HG03378 (cell line): Measurements from ENCODE around the gene RAPGEF2.
"Not testable (repeated sequence)": the region's sequence is repeated elsewhere in the genome, so short reads cannot be mapped to it uniquely, and the experiment has no call there.

Experiments used
- ATAC-seq: cut with Tn5 transposase; IDR thresholded peaks from one replicate; pipeline ENCODE4 v1.9.1; 2021; ENCODE audit warnings: mild to moderate bottlenecking, moderate library complexity; ENCODE audit not compliant: unreplicated experiment

The RAPGEF2 gene

DNA sequence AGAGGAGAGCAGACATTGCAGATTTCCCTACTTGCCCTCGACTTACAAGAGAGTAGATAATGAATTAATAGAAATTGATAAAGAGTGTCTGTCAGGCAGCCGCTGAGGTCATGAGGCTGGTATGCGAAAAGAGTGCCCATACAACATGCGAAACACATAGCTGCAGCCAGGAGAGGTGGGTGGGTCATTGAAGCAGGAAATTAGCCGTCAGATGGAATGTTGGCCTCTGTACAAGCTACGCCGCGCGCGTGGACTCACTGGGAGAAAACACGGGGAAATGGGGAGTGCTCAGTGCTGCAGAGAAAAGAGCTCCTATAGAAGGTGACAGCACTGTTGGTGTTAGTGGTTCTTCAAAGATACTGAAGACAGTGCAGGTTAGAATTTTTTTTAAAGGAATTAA is 125.1 kb downstream of the RAPGEF2 start:
- ATAC-seq: no peak

DNA sequence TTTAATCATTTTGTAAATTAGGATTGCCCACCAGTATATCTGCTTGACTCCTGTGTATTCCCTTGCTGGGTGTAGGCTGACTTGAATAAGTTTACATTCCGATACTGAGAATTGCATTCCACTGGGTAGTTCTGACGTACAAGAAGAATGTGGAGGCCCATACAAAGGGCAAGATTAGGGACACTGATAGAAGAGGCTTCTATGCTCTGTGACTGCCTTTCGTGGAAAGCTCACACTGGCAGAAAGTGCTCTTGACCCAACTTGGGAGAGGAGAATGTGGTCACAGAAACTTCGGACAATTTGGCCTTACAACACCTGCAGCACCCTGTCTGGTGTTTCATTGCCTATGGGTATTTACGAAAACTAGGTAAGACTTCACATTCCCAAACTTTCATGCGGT is 126.3 kb downstream of the RAPGEF2 start:
- ATAC-seq: no peak

DNA sequence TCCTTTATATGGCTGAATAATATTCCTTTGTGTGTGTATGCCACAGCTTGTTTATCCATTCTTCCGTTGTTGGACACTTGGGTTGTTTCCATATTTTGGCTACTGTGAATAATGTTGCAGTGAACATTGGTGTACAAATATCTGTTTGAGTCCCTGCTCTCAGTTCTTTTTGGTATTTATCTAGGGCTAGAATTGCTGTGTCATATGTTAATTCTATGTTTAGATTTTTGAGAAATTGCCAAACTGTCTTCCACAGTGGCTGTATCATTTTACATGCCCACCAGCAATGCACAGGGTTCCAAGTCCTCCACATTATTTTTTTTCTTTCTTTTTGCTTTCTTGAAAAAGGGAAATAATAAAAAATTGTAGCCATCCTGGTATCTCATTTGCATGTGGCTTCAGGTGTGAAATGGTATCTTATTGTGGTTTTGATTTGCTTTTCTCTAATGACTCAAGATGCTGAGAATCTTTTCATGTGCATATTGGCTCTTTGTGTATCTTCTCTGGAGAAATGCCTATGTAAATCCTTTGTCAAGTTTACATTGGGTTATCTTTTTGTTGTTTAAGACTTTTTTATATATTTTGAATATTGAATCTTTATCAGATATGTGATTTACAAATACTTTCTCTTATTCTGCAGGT is 129.7 kb downstream of the RAPGEF2 start:
- ATAC-seq: peak; percentile 79

DNA sequence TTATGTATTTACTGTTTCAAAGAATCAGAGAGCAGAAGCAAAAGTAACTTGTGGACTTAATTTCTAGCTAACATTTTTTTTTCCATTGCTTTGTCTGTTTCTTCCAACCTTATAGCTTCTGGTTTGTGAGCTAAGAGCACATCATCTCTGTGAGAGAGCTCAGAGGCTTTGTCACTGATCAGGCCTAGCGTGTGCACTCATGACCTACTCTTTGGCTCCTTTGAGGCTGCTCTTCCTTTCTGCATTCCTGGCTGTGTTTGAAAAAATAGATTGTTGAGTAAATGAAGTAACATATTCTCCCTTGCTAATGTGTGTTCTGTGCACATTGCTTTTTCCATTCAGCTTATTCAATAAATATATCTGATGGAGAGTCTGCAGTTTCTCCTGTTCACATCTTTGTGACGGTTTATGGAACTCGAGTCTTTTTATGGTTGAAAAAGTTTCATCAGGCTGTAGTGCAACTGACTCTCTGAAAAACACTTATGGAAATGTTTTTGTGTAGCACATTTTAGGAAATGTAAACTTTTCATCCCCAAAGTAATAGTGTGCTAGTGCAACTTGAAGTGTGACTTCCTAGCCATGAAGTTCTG is 133.0 kb downstream of the RAPGEF2 start:
- ATAC-seq: no peak

DNA sequence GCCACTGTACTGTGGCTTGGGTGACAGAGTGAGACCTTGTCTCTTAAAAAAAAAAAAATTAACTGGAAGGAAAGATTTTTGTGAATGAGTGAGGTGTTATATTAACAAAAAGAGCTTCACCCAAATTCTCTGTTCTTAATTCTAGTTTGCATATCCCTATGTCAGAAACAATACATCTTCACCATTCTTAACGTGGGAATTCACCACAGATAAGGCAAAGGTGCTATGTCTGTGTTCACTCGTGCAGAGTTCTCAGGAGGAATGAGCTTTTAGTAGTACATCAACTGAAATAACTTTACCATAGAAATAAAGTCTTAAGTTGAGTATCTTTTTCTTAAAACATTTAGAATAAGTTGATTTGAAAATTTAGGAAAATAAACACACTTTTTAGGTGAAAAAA is 135.1 kb downstream of the RAPGEF2 start:
- no peak for ATAC-seq

DNA sequence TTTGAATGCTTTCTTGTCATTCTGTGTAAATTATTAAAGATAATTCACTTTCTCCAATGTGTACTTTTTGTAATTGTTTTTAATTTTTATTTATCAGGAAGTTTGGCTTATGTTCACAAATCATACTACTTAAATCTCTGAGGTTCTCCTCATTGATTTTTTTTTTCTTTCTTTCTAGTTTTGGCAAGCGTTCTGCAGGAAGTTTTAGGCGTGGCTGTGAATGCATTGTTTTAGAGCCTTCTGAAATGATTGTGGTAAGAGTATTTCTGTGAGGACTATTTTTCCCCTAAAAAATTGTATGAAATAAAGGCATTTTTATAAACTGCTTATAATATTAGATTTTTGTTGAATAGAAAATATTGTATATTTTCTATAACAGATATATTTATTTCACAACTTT is 135.8 kb downstream of the RAPGEF2 start:
- ATAC-seq: no peak

DNA sequence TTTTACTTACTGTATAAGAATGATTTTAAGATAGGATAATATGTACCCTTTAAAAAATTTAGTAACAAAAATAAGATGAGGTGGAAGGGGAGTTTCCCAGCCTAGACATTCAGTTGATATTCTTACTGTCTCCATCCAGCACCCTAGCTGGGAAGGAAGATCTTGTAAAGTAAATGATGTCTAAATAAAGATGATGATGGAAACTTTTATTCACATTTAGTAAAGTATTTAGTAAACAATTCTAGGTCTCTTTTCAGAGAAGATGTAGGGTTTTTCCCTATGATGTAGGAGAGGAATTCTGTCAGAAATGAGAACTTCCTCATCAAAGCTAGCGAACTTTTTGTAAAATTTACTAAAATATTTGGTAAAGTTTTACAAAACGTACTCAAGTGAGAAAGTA is 136.8 kb downstream of the RAPGEF2 start:
- ATAC-seq: no peak

DNA sequence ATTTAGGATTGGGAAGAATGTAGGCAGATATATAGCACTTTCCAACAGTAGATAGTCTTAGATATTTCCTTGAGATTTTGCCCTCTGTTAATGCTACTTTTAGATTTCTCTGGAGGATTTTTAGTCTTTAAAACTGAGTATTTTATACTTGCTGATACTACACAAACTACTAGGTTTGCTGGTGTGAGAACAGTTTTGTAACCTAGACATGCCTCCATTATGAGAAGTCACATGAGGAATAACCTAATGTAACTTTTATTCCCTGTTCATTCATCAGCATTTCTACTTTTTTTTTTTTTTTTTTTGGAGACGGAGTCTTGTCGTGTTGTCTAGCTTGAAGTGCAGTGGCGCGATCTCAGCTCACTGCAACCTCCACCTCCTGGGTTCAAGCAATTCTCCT is 137.2 kb downstream of the RAPGEF2 start:
- no peak for ATAC-seq

DNA sequence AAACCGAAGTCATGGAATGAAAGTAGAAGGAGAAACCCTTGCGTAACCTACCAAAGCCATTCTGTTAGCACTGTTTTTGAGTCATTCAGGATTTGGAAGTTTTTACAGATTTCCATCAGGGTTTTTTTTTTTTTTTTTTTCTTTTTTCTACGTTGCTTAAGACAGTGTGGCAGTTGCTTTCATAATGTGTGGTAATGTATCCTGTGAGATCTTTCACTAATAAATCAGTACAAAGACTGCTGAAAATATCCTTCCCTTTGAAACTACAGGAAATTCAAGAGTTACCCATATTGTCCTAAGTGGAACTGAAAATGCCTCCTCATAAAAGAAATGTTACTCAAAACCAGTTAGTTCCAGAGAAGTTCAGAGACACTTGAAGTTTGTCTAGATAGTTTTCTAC is 137.8 kb downstream of the RAPGEF2 start:
- no peak for ATAC-seq

DNA sequence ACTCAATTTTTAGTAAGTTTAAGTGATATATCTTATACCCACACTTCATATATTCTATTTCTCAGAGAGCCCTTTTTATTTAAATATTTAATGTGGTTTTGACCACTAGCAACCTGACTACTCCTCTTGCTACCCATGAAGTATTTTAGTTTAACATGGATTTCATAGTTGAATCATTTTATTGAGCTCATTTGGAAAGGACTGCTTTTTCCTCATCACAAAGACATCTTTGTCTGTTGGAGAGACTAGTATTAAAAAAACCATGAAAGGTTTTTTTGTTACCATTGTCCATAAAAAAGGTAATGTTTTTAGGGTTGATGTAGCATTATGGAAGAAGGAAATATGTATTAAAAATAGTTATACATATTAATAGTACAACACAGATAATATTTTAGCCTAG is 139.5 kb downstream of the RAPGEF2 start:
- no peak for ATAC-seq

DNA sequence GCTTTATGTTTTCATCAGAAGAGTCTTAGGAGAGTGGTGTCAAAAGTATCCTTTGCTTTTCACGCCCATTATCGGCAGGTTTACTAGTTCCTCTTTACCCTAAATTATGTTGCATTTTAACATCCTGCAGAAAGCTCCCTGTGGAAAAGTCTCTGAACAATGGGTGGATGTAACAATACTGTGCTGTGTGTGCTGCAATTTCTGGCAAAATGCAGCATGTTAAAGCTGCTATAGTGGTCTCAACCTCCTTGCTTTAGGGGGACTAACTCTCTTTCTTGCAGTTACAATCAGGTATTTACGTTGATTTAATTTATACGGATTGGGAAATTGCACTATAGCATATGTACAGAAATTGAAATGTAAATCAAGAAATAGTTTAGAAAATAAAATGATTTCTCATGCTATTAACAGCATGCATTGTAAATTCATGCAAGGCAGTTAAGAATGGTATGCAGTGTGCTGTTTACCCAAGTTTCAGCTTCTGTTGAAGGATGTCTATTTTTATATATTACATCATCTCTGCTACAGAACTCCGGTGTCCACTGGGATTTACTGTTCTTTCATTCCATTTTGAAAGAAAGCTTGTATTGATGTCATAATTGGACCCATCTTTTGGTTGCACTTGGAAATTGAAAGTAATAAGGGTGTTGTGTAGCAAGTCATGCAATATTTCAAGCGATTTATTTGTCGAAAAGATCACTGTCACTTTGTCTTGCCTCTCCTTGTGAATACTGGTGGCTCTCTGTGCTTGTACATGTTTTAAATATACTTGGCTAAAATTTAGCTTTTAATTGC is 145.7 kb downstream of the RAPGEF2 start:
- no peak for ATAC-seq

DNA sequence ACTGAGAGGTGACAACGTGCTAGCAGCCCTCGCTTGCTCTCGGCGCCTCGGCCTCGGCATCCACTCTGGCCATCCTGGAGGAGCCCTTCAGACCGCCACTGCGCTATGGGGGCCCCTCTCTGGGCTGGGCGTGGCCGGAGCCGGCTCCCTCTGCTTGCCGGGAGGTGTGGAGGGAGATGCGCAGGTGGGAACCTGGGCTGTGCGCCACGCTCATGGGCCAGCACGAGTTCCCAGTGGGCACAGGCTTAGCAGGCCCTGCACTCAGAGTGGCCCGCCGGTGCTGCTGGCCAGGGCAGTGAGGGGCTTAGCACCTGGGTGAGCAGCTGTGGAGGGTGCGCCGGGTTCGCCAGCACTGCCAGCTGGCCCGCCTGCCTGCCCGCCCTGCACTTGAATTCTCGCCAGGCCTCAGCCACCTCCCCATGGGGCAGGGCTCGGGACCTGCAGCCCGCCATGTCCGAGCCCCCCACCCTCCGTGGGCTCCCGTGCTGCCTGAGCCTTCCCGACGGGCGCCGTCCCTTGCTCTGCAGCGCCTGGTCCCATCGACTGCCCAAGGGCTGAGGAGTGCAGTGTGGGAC is 148.0 kb downstream of the RAPGEF2 start:
- ATAC-seq: no peak

DNA sequence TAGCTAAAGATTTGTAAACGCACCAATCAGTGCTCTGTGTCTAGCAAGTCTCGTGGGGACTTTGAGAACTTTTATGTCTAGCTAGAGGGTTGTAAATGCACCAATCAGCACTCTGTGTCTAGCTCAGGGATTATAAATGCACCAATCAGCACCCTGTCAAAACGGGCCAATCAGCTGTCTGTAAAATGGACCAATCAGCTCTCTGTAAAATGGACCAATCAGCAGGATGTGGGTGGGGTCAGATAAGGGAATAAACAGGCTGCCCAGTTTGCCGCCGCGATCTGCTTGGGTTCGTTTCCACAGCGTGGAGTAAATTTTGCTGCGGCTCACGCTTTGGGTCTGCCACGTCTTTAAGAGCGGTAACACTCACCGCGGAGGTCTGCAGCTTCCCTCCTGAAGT is 148.7 kb downstream of the RAPGEF2 start:
- ATAC-seq: not testable (repeated sequence)

DNA sequence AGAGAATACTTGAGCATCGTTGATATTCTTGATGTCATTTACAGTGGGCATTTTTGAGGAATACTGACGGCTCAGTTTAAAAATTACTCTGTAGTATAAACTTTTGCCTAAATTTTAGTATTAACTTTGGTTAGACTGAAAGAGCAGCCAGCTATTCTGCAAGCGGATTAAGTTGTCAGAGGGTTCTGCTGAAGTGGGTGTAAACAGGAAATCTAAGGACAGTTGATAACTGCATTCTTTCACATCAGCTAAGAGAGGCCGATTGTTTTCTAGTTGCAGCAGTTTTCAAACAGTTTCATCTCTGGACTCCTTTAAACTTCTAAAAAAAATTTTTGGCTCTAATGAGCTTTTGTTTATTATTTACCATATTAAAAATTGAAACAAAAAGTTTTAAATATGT is 149.6 kb downstream of the RAPGEF2 start:
- no peak for ATAC-seq

DNA sequence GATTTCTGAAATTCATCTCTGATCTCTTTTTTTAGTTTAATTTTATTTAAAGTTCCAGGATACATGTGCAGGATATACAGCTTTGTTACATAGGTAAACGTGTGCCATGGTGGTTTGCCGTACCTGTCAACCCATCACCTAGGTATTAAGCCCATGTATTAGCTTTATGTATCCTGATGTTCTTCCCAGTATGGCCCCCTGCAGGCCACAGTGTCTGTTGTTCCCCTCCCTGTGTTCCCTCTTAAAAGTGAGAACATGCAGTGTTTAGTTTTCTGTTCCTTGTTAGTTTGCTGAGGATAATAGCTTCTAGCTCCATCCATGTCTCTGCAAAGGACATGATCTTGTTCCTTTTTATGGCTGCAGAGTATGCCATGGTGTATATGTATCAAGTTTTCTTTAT is 153.2 kb downstream of the RAPGEF2 start:
- no peak for ATAC-seq

DNA sequence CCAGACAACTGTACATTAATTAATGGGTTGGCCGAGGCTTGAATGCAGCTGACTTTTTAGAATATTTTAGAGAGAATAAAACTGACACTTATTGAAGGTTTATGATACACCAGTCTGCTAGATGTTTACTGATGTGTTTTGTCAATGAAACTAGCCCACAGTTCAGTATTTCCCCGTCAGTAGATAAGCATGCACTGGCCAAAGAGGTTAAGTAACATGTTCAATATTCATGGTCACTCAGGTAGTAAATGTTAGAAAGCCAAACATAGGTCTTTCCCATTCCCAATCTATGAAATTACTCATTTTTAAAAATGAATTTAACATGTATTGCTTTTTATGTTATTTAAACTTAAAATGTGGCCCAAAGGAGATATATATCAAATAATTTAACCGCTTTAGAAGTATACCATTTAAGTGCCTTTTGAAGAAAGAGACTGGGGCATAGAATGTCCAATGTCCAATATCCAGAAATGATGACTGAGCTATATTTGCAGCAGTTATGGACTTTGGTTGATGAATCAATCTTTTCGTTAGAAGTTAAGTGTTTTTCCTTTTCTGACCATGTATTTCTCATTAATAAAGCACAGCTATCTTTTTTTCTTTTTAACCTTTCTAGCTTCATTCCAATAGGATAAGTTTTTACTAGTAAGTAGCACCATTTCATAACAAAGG is 156.1 kb downstream of the RAPGEF2 start:
- no peak for ATAC-seq

DNA sequence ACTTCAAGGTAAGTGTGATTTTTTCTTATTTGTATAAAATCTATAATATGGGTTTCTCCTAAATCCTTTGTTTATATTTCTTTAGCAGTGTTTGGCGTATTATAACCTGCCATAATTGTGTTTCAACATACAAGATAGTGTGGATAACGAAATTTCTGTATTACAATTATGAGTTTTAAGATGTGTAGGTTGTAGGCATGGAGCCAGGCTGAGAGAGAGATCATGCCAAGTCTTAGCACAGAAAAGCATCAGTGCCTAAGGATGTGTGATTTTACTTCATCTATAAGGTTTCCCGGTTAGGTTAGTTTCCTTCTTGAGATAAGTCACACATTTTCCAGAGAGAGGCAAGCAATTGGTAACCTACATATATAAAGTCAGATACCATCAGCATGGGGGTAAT is 161.2 kb downstream of the RAPGEF2 start:
- ATAC-seq: no peak

DNA sequence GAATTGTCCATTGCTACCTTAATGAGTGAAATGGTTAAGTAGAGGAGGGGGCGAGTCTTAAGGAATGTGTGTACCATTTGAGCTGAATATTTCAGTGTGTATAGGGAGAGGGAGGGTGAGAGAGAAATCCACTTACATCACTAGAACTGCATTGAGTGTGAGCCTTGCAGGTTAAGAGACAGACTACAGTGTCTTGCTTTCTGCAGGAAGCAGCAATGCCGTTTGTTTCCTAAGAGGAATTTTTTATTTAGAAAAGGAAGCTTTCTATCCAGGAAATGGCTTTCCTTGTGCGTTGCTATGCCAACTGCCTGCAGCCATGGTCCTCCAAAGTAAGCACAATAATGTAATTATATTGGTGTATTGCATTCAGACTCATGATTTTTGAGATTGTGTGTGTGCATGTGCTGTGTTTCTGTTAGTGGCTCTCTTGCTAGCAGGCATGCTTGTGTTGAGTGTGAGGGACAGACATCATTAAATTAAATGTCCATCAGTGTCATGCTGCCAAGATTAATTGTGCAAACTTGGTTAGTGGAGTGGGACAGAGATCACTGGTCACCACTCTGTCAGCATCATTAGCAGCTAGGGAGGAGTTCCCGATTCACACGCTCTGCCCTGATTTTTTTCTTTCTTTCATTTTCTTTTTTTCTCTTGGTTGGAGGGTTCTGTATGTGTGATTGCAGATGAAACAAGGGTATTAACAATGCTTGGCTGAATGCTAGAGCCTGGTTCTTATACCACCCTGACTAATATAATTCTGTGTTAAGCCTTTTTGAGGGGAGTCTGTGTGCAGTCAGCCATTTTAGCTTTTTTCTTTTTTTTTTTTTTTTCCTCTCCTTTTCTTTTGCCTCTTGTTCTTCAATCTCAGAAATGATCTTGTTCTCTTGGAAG is 164.3 kb downstream of the RAPGEF2 start:
- peak; percentile 46 for ATAC-seq

DNA sequence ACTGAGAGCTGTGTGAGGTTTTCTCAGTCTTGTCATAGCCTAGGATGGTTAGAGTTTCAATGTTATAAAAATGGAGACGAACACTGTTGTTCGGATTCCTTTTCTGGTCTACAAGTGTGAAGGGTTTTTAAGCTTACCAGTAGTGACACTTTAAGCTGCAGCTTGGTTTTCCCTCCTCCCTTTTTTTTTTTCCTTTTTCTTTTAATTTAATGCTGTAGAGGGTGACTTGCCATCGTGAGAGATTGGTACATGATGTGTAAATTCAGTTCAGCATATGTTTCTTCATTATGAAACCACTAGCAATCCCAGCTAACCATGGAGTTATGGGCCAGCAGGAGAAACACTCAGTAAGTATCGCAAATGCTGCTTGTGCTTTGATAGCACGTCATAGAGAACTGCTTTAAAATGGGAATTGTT is 165.0 kb downstream of the RAPGEF2 start:
- no peak for ATAC-seq

DNA sequence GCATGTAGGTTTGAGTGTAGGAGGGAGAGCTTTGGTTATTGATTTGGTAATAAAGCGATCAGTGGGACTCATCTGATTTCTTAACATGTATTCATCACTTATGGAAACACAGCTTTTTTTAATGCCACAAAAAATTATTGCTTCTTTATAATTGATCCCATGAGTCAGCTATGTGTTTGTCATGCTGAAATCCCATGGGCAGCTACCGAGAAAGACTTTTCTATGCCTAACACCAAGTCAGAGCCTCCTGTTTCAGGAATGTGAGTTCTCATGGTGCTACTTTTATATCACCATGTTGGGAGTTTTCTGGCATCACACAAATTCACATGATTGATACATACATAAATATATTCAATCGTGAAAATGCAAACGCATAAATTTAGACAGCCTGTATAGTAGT is 165.7 kb downstream of the RAPGEF2 start:
- ATAC-seq: no peak
